ENCODE data around the gene CDH13.

The CDH13 gene

DNA sequence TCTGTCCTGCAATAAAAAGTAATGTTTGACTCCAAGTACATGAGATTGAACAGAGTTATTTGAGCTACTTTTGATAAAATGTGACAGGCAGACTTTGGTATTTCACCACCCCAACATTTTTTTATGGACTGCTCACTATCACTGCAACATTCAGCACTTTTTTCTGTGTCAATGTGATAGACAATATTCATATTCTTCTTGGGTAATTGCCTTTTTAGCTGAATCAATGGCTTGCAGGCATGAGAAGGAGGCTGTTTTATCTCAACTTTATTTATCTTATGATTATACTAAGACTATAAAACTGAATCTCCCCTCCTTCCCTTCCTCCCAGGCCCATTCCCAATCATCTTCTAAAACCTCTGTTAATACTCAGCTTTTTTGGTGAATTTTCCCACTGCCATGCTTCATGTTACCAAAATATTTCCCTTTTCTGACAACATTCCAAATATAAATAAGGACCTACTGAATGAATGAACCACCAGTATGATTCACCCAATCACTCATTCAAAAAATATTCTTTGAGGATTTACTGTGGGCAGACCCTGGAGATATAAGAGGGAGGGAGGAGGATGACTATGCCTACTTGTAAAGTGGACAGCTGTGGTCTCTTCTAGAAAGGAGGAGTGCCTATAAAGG lies 67.6 kb downstream of the CDH13 start:
- H3K9me3 ChIP-seq (ENCODE audit: control insufficient read depth, insufficient read depth, low read depth, low read length), result no peaks in the 10 kb centered on the region
- TF ChIP-seq ZNF629 (tag by site-specific recombination; IDR thresholded peaks at IDR 0.05) (no peak), ZNF16 (tag by site-specific recombination; IDR thresholded peaks at IDR 0.05; ENCODE audit: low read depth) (no peak), ZBTB21 (tag by site-specific recombination; IDR thresholded peaks at IDR 0.05) (no peak), TCF7L2 (IDR thresholded peaks at IDR 0.05; ENCODE audit: borderline replicate concordance, low read depth, low read length) (no peak)
- H3K4me3 ChIP-seq (ENCODE audit: low read depth, low read length), result no peak overlapping the region
- ChIA-PET CTCF (interaction anchor here (1.2 to 1.7 kb wide), 2 partner anchors 22 to 54 kb away, joined by 4 to 6 read pairs; no protein-coding TSS in a partner anchor), POLR2A (no interaction called here)
- H3K36me3 ChIP-seq (ENCODE audit: control insufficient read depth in 2 of 2, insufficient read depth in 1 of 2, low read length in 2 of 2), result no peaks in the 10 kb centered on the region
- 0 out of 2 replicates have a peak, but pooled peaks cover 6% of the 10 kb centered on the region for H3K4me1 ChIP-seq (ENCODE audit: control insufficient read depth, insufficient read depth, low read length)
- no peak overlapping the region for H3K27ac ChIP-seq (ENCODE audit: extremely low read depth, low read depth, low read length)

DNA sequence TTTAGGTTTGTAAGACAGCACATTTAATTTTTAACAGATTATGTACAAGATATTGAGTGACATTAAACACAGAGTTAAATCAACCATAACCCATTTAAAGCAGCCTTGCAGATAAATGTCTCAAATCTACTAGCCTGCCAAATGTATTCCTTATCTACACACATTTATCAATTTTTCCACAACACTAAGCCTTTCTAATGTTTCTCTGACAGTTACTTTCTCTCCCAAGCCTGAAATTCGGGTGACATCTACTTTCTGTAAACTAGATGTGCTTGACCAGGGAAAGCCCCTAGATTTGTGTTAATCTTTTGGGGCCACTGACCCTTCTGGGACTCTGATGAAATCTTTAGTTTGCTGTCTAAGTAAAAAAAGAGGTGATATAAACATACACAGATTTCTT lies 69.0 kb downstream of the CDH13 start:
- POLR2A ChIA-PET, result no interaction called here
- H3K36me3 ChIP-seq (ENCODE audit: control insufficient read depth in 2 of 2, insufficient read depth in 1 of 2, low read length in 2 of 2), result no peaks in the 10 kb centered on the region
- CTCF ChIA-PET, result interaction anchor here (0.8 kb wide), 1 partner anchor 57 kb away, joined by 3 read pairs; no protein-coding TSS in a partner anchor
- H3K4me1 ChIP-seq (ENCODE audit: control insufficient read depth, insufficient read depth, low read length), result peaks cover 8% of the 10 kb centered on the region; the same call in 1 of the 2 replicates
- TF ChIP-seq ZNF510 (tag by site-specific recombination; IDR thresholded peaks at IDR 0.05; ENCODE audit: insufficient replicate concordance), result no peak
- TF ChIP-seq ZNF221 (tag by site-specific recombination; IDR thresholded peaks at IDR 0.05; ENCODE audit: borderline replicate concordance), result no peak
- no peak for TF ChIP-seq ZNF660 (tag by site-specific recombination; IDR thresholded peaks at IDR 0.05)
- H3K27ac ChIP-seq (ENCODE audit: extremely low read depth, low read depth, low read length), result no peak overlapping the region
- no peaks in the 10 kb centered on the region for H3K9me3 ChIP-seq (ENCODE audit: control insufficient read depth, insufficient read depth, low read depth, low read length)
- H3K4me3 ChIP-seq (ENCODE audit: low read depth, low read length), result no peak overlapping the region

DNA sequence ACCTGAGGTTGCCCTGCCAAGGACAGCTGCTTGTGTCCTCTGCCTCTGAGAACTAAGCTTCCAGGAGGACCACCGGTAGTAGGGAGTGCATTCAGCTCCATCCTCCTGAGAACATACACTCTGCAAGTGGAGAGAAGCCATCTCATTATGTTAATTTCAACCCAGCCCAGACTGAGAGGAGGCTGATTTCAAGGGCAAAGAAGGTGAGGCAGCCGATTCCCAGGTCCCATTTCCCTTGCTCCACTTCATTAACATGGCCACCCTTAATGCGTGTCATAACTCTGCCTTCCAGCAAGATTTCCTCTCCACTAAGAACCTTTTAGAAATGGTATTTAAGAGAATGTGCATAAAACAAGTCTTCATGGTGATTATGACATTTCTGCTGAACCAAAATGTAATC lies 72.5 kb downstream of the CDH13 start:
- CTCF ChIA-PET, result interaction anchor here (0.6 to 1.6 kb wide), 5 partner anchors 11 to 637 kb away, joined by 3 to 6 read pairs (median 3); no protein-coding TSS in a partner anchor
- POLR2A ChIA-PET, result no interaction called here
- no peak overlapping the region for H3K4me3 ChIP-seq (ENCODE audit: low read depth, low read length)
- TF ChIP-seq YY2 (tag by site-specific recombination; IDR thresholded peaks at IDR 0.05) (no peak), ZNF140 (tag by site-specific recombination; IDR thresholded peaks at IDR 0.05) (no peak), GLI2 (tag by site-specific recombination; IDR thresholded peaks at IDR 0.05; ENCODE audit: borderline replicate concordance, low read depth) (no peak), ZNF654 (tag by site-specific recombination; IDR thresholded peaks at IDR 0.05; ENCODE audit: low read depth) (no peak), SCRT1 (tag by site-specific recombination; IDR thresholded peaks at IDR 0.05; ENCODE audit: borderline replicate concordance) (no peak)
- TF ChIP-seq, protein P1, sequence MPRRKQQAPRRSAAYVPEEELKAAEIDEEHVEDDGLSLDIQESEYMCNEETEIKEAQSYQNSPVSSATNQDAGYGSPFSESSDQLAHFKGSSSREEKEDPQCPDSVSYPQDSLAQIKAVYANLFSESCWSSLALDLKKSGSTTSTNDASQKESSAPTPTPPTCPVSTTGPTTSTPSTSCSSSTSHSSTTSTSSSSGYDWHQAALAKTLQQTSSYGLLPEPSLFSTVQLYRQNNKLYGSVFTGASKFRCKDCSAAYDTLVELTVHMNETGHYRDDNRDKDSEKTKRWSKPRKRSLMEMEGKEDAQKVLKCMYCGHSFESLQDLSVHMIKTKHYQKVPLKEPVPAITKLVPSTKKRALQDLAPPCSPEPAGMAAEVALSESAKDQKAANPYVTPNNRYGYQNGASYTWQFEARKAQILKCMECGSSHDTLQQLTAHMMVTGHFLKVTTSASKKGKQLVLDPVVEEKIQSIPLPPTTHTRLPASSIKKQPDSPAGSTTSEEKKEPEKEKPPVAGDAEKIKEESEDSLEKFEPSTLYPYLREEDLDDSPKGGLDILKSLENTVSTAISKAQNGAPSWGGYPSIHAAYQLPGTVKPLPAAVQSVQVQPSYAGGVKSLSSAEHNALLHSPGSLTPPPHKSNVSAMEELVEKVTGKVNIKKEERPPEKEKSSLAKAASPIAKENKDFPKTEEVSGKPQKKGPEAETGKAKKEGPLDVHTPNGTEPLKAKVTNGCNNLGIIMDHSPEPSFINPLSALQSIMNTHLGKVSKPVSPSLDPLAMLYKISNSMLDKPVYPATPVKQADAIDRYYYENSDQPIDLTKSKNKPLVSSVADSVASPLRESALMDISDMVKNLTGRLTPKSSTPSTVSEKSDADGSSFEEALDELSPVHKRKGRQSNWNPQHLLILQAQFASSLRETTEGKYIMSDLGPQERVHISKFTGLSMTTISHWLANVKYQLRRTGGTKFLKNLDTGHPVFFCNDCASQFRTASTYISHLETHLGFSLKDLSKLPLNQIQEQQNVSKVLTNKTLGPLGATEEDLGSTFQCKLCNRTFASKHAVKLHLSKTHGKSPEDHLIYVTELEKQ (tag by site-specific recombination; IDR thresholded peaks at IDR 0.05; ENCODE audit: borderline replicate concordance), result no peak
- TF ChIP-seq, protein P2, sequence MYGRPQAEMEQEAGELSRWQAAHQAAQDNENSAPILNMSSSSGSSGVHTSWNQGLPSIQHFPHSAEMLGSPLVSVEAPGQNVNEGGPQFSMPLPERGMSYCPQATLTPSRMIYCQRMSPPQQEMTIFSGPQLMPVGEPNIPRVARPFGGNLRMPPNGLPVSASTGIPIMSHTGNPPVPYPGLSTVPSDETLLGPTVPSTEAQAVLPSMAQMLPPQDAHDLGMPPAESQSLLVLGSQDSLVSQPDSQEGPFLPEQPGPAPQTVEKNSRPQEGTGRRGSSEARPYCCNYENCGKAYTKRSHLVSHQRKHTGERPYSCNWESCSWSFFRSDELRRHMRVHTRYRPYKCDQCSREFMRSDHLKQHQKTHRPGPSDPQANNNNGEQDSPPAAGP (tag by site-specific recombination; IDR thresholded peaks at IDR 0.05), result no peak
- TF ChIP-seq, protein P3, sequence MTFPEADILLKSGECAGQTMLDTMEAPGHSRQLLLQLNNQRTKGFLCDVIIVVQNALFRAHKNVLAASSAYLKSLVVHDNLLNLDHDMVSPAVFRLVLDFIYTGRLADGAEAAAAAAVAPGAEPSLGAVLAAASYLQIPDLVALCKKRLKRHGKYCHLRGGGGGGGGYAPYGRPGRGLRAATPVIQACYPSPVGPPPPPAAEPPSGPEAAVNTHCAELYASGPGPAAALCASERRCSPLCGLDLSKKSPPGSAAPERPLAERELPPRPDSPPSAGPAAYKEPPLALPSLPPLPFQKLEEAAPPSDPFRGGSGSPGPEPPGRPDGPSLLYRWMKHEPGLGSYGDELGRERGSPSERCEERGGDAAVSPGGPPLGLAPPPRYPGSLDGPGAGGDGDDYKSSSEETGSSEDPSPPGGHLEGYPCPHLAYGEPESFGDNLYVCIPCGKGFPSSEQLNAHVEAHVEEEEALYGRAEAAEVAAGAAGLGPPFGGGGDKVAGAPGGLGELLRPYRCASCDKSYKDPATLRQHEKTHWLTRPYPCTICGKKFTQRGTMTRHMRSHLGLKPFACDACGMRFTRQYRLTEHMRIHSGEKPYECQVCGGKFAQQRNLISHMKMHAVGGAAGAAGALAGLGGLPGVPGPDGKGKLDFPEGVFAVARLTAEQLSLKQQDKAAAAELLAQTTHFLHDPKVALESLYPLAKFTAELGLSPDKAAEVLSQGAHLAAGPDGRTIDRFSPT (tag by site-specific recombination; IDR thresholded peaks at IDR 0.05), result no peak
- H3K36me3 ChIP-seq (ENCODE audit: control insufficient read depth in 2 of 2, insufficient read depth in 1 of 2, low read length in 2 of 2), result no peaks in the 10 kb centered on the region
- no peaks in the 10 kb centered on the region for H3K9me3 ChIP-seq (ENCODE audit: control insufficient read depth, insufficient read depth, low read depth, low read length)
- peaks cover 5% of the 10 kb centered on the region; the same call in 1 of the 2 replicates for H3K4me1 ChIP-seq (ENCODE audit: control insufficient read depth, insufficient read depth, low read length)
- peak overlapping the region; percentile 44 for H3K27ac ChIP-seq (ENCODE audit: extremely low read depth, low read depth, low read length)

All from HEK293 (cell line).